Measurements from ENCODE around the gene RNU2-1.
A peak's percentile ranks its signal among the peaks of the same experiment; 100 is the strongest.
"Not testable (repeated sequence)": the region's sequence is repeated elsewhere in the genome, so short reads cannot be mapped to it uniquely, and the experiment has no call there.

RNU2-1 gene

DNA sequence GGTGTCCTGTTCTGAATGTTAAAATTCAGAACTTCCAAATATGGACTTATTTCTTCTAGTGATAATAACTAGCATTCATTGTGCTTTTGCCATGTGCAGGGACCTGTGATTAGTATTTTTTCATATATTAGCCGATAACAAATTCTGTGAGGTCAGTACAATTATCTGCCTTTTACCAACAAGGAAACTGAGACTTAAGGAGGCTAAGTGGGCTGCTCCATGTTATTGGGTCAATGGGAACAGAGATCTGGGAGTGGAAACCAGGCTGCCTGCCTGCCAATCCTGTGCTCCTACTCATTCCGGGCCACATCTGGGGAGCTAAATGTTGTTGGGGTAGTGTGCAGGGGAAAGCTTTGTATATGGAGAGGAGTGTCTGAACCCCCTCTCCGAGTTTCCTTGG, 18.4 kb downstream of the RNU2-1 start:
- no peak for DNase-seq

DNA sequence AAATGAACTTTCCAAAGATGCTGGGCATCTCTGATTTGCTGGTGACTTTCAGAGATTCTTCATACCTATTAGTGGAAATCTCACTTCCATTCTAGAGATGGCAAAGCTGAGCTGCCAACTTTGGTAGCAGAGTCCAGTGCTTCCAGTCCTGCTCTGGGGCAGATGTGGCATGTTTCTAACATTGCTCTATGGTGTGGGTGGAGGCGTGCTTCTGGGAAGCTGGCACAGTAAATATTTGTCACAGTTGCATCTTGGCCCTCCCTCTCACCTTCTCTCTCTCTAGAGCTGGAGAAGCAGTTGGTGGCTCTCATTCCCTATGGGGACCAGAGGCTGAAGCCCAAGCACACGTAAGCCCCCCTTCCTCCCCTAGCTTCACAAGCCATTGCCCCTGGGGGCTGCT, 20.2 kb downstream of the RNU2-1 start:
- no peak for DNase-seq

DNA sequence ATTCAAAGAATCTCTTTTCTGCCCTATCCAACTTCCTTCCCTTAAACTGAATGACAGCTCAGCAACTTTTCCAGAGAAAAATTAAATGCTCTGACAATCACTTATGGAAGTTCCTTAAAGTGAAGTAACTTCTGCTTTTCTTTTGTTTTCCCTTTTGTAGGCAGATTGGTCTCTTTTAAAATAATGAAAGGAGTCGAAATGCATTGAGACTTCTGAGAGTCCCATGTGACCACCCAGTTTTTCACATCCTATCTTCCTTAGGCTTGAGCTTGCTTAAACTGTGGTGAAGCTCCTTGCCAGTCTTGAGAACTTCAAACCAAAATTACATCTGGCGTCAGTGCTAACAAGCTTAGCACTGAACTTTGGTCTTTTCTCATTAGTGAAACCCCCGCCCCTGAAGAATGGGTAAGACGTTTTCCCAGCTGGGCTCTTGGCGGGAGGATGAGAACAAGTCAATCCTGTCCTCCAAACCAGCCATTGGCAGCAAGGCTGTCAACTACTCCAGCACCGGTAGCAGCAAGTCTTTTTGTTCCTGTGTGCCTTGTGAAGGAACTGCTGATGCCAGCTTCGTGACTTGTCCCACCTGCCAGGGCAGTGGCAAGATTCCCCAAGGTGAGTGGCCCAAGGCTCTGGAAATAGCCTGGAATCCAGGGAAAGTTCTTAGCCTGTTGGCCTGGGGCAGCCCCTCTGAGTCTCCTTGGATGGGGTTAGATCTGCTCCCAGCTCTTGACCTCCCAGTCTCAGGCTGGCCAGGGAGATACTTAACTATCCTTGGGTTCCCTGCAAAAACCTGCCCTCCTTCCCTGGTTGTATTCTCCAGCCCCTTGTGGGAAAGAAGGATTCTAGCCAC, 20.9 kb downstream of the RNU2-1 start:
- DNase-seq: no peak

DNA sequence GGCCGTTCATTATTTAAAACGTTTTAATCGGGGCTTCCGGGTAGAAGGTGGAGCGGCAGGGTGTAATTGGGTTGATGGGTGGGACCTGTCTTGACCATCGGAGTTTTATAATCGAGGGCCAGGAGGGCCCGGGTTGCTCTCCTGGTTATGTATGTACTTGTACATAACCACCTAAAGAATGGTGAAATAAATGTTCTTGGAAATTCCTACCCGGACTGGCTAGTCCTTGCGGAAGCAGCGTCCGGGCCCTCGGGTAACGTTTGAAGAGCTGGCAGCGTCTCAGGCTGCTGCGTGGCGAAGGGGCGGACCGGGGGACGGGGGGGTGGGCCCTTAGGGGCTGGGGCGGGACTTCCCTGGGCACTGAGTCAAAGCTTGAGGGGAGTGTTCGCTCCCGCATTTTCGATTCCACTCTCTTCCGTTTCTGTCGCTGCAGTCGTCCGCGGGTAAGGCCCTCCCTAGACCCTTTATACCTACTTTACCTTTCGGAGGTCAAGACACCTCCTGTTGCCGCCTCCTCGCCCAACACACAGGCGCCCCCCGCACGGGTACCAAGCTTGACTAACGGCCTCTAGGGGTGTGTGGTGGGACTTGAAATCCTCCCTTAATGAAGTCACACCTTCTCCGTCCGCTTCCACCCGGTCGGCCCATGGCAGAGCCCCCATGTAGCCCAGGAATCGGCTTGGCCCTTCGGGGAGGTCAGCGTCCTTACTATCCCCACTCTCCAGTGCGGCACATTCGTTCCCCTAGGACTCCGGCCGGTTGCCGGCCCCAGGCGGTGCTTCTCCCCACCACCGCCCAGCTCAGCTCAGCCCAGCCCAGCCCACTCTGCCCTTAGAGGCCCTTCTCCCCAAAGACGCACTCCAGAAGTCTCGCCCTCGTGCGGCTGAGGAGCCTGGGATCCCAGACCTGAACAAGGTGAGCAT, 22.0 kb downstream of the RNU2-1 start, which contains the start of gene TMEM106A:
TMEM106A (plus strand) TSS at position 396 of the 923 bp plus-strand sequence. CDS start 1,167 bp downstream, outside the sequence.
- peak; percentile 72 for DNase-seq

- no peak for DNase-seq
Observed at GRCh38 chr17:43211123-43211479, 22.7 kb downstream of the RNU2-1 start.

GRCh38 chr17:43210576-43210975, 23.2 kb downstream of the RNU2-1 start:
- no peak for DNase-seq

- not testable (repeated sequence) for DNase-seq
Observed at GRCh38 chr17:43203013-43203412, 30.8 kb downstream of the RNU2-1 start.

DNA sequence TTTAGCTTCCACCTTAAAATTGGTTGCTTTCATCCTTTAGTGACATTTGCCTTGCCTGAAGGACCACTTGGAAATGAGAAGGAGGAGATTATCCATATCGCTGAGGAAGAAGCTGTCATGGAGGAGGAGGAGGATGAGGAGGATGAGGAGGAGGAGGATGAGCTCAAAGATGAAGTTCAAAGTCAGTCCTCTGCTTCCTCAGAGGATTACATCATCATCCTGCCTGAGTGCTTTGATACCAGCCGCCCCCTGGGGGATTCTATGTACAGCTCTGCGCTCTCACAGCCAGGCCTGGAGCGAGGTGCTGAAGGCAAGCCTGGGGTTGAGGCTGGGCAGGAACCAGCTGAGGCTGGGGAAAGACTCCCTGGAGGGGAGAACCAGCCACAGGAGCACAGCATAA, 33.6 kb downstream of the RNU2-1 start:
- peak; percentile 17 for DNase-seq

DNA sequence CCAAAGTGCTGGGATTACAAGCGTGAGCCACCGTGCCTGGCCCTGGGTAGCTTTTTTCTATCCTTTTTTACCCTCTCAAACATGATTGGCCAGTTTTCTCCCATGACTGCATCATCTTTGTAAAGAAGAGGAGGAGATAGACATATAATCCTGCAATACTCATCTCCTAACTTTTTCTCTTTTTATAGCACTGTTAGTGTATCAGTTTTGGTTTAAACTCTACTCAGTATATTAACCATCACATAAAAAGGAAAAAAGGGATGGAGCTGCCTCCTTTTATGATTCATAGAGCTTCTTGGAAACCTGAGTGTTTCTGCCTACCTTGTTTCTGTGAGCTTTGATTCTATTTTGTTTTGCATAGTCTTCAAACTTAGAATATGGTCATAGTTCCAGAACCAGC, 34.1 kb downstream of the RNU2-1 start:
- DNase-seq: no peak

GRCh38 chr17:43193251-43193650, 40.5 kb downstream of the RNU2-1 start:
- no peak for DNase-seq

DNA sequence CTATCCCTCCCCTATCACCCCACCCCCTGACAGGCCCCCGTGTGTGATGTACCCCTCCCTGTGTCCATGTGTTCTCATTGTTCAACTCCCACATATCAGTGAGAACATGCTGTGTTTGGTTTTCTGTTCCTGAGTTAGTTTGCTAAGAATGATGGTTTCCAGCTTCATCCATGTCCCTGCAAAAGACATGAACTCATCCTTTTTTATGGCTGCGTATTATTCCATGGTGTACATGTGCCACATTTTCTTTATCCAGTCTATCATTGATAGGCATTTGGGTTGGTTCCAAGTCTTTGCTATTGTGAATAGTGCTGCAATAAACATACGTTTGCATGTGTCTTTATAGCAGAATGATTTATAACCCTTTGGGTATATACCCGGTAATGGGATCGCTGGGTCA, 47.1 kb downstream of the RNU2-1 start:
- not testable (repeated sequence) for DNase-seq

GRCh38 chr17:43183921-43184320, 49.9 kb downstream of the RNU2-1 start:
- no peak for DNase-seq
